ENCODE measurements around the gene CAT.

CAT gene

DNA sequence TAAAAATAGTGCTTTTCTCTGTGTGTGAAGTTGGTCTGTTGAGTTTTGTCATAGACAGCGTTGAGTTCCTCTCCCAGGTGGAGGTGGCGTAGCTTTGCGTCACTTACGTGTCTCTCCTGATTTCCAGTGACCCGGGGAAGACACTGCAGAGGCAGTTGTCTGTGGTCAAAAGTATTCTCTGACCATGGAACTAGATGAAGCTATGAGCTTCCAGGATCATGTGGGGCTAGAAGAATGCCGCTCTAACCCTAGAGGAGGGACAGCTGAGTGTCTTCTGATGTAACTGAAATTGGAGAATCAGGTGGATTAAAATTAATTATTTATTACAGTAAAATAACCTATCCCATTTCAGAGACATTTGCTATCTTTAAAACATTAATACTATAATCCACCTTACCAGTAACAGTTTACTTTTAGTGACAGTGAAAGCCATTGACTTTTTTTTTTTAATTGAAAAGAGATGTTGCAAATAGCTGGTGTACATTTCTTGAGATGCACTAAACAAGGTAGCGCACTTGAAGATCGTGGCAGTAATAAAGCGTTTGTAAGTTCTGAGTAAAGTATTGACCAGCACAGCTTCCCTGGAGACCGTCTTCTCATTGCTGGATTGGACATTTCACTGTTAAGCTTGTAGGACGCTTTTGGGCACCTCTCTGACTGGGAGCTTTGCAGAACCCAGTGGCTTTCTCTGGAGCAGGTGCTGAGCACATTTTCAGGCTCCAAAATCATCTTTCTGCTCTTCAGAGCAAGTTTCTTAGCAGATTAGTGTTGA, 9.7 kb downstream of the CAT start:
- H3K36me3 ChIP-seq (ENCODE audit: control insufficient read depth, insufficient read depth, low read length) = peaks cover 5% of the 10 kb centered on the region
- no peaks in the 10 kb centered on the region for H3K9me3 ChIP-seq (ENCODE audit: control insufficient read depth, low read length)
- H3K9ac ChIP-seq (ENCODE audit: low read length) = no peak overlapping the region
- H3K27me3 ChIP-seq (ENCODE audit: control insufficient read depth, insufficient read depth, low read length) = no peaks in the 10 kb centered on the region
- H3K4me3 ChIP-seq (ENCODE audit: low read length) = no peak overlapping the region
- peaks cover 7% of the 10 kb centered on the region for H3K4me1 ChIP-seq (ENCODE audit: control insufficient read depth, insufficient read depth, low read length)

GRCh38 chr11:34449013-34449412, 10.3 kb downstream of the CAT start:
- Histone ChIP-seq H3K27me3 (ENCODE audit: control insufficient read depth, insufficient read depth, low read length) (no peaks in the 10 kb centered on the region), H3K36me3 (ENCODE audit: control insufficient read depth, insufficient read depth, low read length) (peaks cover 11% of the 10 kb centered on the region), H3K9me3 (ENCODE audit: control insufficient read depth, low read length) (no peaks in the 10 kb centered on the region), H3K9ac (ENCODE audit: low read length) (no peak overlapping the region), H3K4me3 (ENCODE audit: low read length) (no peak overlapping the region), H3K4me1 (ENCODE audit: control insufficient read depth, insufficient read depth, low read length) (peaks cover 6% of the 10 kb centered on the region)

DNA sequence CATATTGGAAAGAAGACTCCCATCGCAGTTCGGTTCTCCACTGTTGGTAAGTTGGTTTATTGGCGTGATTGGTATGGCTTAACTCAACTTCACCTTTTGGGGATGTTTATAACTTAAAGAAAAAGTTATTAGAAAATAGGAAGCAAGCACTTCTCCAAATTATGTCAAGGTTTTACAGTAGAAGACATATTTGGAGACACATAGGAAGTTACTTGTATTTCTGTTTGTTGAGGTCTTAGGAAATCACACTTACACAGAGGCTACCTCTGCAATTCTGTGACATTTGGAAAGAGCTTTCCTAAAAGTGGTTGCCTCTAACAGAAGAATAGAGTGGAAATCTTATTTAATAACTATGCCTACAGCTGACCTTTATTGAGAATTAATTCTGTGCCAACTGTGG, 12.3 kb downstream of the CAT start:
- Histone ChIP-seq H3K9me3 (ENCODE audit: control insufficient read depth, low read length) (no peaks in the 10 kb centered on the region), H3K9ac (ENCODE audit: low read length) (no peak overlapping the region), H3K4me3 (ENCODE audit: low read length) (no peak overlapping the region), H3K4me1 (ENCODE audit: control insufficient read depth, insufficient read depth, low read length) (peaks cover 3% of the 10 kb centered on the region), H3K36me3 (ENCODE audit: control insufficient read depth, insufficient read depth, low read length) (peaks cover 11% of the 10 kb centered on the region), H3K27me3 (ENCODE audit: control insufficient read depth, insufficient read depth, low read length) (no peaks in the 10 kb centered on the region)

- Histone ChIP-seq H3K9me3 (ENCODE audit: control insufficient read depth, low read length) (no peaks in the 10 kb centered on the region), H3K4me1 (ENCODE audit: control insufficient read depth, insufficient read depth, low read length) (peaks cover 3% of the 10 kb centered on the region), H3K9ac (ENCODE audit: low read length) (no peak overlapping the region), H3K4me3 (ENCODE audit: low read length) (no peak overlapping the region), H3K27me3 (ENCODE audit: control insufficient read depth, insufficient read depth, low read length) (no peaks in the 10 kb centered on the region), H3K36me3 (ENCODE audit: control insufficient read depth, insufficient read depth, low read length) (peaks cover 11% of the 10 kb centered on the region)
These were observed 15.7 kb downstream of the CAT start for GRCh38 chr11:34454308-34455032.

DNA sequence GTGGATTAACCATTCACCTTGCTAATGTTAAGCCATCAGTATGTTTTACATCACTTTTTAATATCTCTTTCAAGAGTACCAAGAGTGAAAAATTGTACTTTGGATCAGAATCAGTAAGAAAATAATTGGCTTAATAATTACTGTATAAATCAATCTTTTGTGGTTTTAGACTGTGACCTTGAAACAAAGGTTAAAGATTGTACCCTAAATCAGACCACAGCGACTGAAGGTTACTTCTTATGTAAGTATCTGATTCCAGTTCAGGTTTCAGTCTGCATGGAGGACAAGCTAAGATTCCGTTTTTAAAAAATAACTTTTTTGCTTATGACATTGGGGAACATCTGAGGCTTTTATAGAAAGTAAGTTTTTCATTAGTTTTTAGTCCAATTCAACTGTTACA, 18.9 kb downstream of the CAT start:
- H3K9ac ChIP-seq (ENCODE audit: low read length) = no peak overlapping the region
- H3K9me3 ChIP-seq (ENCODE audit: control insufficient read depth, low read length) = no peaks in the 10 kb centered on the region
- no peaks in the 10 kb centered on the region for H3K27me3 ChIP-seq (ENCODE audit: control insufficient read depth, insufficient read depth, low read length)
- H3K4me3 ChIP-seq (ENCODE audit: low read length) = no peak overlapping the region
- H3K36me3 ChIP-seq (ENCODE audit: control insufficient read depth, insufficient read depth, low read length) = peaks cover 11% of the 10 kb centered on the region
- H3K4me1 ChIP-seq (ENCODE audit: control insufficient read depth, insufficient read depth, low read length) = peaks cover 7% of the 10 kb centered on the region

- H3K9ac ChIP-seq (ENCODE audit: low read length) = no peak overlapping the region
- H3K4me1 ChIP-seq (ENCODE audit: control insufficient read depth, insufficient read depth, low read length) = peaks cover 7% of the 10 kb centered on the region
- H3K9me3 ChIP-seq (ENCODE audit: control insufficient read depth, low read length) = no peaks in the 10 kb centered on the region
- no peak overlapping the region for H3K4me3 ChIP-seq (ENCODE audit: low read length)
- peaks cover 4% of the 10 kb centered on the region for H3K36me3 ChIP-seq (ENCODE audit: control insufficient read depth, insufficient read depth, low read length)
- no peaks in the 10 kb centered on the region for H3K27me3 ChIP-seq (ENCODE audit: control insufficient read depth, insufficient read depth, low read length)
These were observed 19.8 kb downstream of the CAT start for GRCh38 chr11:34458525-34458924.

DNA sequence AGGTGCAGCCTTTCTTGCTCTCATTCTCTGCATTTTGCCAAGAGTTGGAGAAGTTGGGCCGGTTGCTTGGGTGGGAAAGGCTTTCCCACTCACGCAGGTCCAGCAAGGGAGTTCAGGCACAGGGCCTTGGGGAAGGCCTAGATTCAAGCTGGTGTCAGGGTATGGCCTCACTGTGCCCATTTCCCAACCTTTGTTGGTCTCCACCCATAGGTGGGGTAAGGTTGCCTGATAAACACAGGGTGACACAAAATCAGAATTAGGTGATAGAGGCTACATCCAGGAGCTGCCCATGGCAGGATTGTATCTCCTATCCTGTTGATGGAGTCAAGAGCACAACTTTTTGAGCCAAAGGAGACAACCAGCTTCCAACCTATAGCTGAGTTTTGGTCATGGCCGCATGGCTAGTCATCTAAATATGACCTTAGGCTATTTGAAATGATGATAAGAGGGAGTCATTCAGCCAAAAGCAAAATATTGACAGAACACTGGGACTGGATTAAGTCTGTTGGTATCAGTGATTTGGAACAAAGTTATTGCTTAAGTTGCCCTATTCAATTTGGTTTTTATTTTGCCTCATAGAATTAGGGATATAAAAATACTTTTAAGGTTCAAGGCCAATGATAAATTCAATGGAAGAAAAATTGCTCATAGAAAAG, 20.9 kb downstream of the CAT start:
- no peaks in the 10 kb centered on the region for H3K36me3 ChIP-seq (ENCODE audit: control insufficient read depth, insufficient read depth, low read length)
- no peaks in the 10 kb centered on the region for H3K27me3 ChIP-seq (ENCODE audit: control insufficient read depth, insufficient read depth, low read length)

DNA sequence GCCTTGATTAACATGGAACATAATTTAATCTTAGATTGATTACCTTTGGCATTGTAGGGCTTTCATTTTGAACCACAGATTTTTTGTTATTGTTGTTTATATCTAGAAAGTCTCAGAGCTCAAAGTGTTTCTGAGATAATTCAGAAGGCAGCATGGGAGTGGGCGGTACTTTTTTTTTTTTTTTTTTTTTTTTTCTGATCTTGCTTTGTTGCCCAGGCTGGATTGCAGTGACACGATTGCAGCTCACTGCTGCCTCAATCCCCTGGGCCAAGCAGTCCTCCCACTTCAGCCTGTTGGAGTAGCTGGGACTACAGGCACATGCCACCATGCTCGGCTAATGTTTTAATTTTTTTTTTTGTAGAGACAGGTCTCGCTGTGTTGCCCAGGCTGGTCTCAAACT, 21.5 kb downstream of the CAT start:
- Histone ChIP-seq H3K9ac (ENCODE audit: low read length) (no peak overlapping the region), H3K27me3 (ENCODE audit: control insufficient read depth, insufficient read depth, low read length) (no peaks in the 10 kb centered on the region), H3K36me3 (ENCODE audit: control insufficient read depth, insufficient read depth, low read length) (no peaks in the 10 kb centered on the region), H3K9me3 (ENCODE audit: control insufficient read depth, low read length) (no peaks in the 10 kb centered on the region), H3K4me3 (ENCODE audit: low read length) (no peak overlapping the region), H3K4me1 (ENCODE audit: control insufficient read depth, insufficient read depth, low read length) (peaks cover 7% of the 10 kb centered on the region)

More for the DNA sequence above, 20.9 kb downstream of the CAT start:
- H3K9ac ChIP-seq (ENCODE audit: low read length) = no peak overlapping the region
- no peak overlapping the region for H3K4me3 ChIP-seq (ENCODE audit: low read length)
- no peaks in the 10 kb centered on the region for H3K9me3 ChIP-seq (ENCODE audit: control insufficient read depth, low read length)
- H3K4me1 ChIP-seq (ENCODE audit: control insufficient read depth, insufficient read depth, low read length) = peaks cover 7% of the 10 kb centered on the region

- Histone ChIP-seq H3K9ac (ENCODE audit: low read length) (no peak overlapping the region), H3K27me3 (ENCODE audit: control insufficient read depth, insufficient read depth, low read length) (no peaks in the 10 kb centered on the region), H3K9me3 (ENCODE audit: control insufficient read depth, low read length) (no peaks in the 10 kb centered on the region), H3K4me3 (ENCODE audit: low read length) (no peak overlapping the region), H3K36me3 (ENCODE audit: control insufficient read depth, insufficient read depth, low read length) (peaks cover 7% of the 10 kb centered on the region), H3K4me1 (ENCODE audit: control insufficient read depth, insufficient read depth, low read length) (peaks cover 7% of the 10 kb centered on the region)
These were observed 22.5 kb downstream of the CAT start for GRCh38 chr11:34461215-34461614.

GRCh38 chr11:34464591-34465051, 25.9 kb downstream of the CAT start:
- no peak overlapping the region for H3K9ac ChIP-seq (ENCODE audit: low read length)
- peaks cover 2% of the 10 kb centered on the region for H3K4me1 ChIP-seq (ENCODE audit: control insufficient read depth, insufficient read depth, low read length)
- H3K4me3 ChIP-seq (ENCODE audit: low read length) = no peak overlapping the region
- no peaks in the 10 kb centered on the region for H3K9me3 ChIP-seq (ENCODE audit: control insufficient read depth, low read length)
- H3K36me3 ChIP-seq (ENCODE audit: control insufficient read depth, insufficient read depth, low read length) = peaks cover 13% of the 10 kb centered on the region
- H3K27me3 ChIP-seq (ENCODE audit: control insufficient read depth, insufficient read depth, low read length) = no peaks in the 10 kb centered on the region

GRCh38 chr11:34466802-34467488, 28.2 kb downstream of the CAT start:
- H3K9me3 ChIP-seq (ENCODE audit: control insufficient read depth, low read length) = no peaks in the 10 kb centered on the region
- H3K4me1 ChIP-seq (ENCODE audit: control insufficient read depth, insufficient read depth, low read length) = no peaks in the 10 kb centered on the region
- no peaks in the 10 kb centered on the region for H3K27me3 ChIP-seq (ENCODE audit: control insufficient read depth, insufficient read depth, low read length)
- H3K4me3 ChIP-seq (ENCODE audit: low read length) = no peak overlapping the region
- no peak overlapping the region for H3K9ac ChIP-seq (ENCODE audit: low read length)
- peaks cover 14% of the 10 kb centered on the region for H3K36me3 ChIP-seq (ENCODE audit: control insufficient read depth, insufficient read depth, low read length)
